A549 (cell line): ENCODE measurements around the gene UBE2C. TPM values are rescaled to one million over a fixed set of nuclear protein-coding genes. Genes with fewer than 3 reads are reported as not detected.

Experiments
- ATAC-seq, 2 experiments: fragments of 200-7000 bp in 1 of 2; fragments of >200 bp in 1 of 2; cut with Nextera tagmentation in 1 of 2; cut with Tn5 transposase in 1 of 2; 3 replicates each; pipeline versions ENCODE4 v1.8.0 to v1.9.1; 2018 to 2020; ENCODE audit warnings: mild to moderate bottlenecking in 1 of 2, moderate library complexity in 1 of 2
- CTCF ChIA-PET: fragments of 300-600 bp; sonication (Branson Sonifier 250); formaldehyde crosslinking; extraction: SDS; loops from one replicate; lab custom pipeline; 2021; ENCODE audit warnings: antibody characterized with exemption, inconsistent platforms; lab: Yijun Ruan, JAX
- POLR2A ChIA-PET: fragments of 350-600 bp; formaldehyde crosslinking; extraction: SDS; loops from one replicate; lab custom pipeline; 2021; ENCODE audit warnings: antibody characterized with exemption, inconsistent platforms; lab: Yijun Ruan, JAX
- DNase-seq, 2 experiments: peaks; one replicate each; pipeline versions ENCODE4 v3.0.0 to v3.0.0-alpha.2; 2011 to 2016; ENCODE audit warnings: low read depth in 1 of 2, low spot score in 1 of 2
- FAIRE-seq: peaks from 2 replicates; lab custom pipeline; 2011; peaks lifted over from hg19 to GRCh38; lab: Jason Lieb, UNC
- H3K27ac ChIP-seq, 2 experiments: fragments of >200 bp; sonication (Bioruptor Twin); formaldehyde crosslinking; 3 replicates each; pipeline ENCODE4 v1.5.1; 2016 to 2017
- H3K4me1 ChIP-seq: fragments of >200 bp; sonication (Bioruptor Twin); formaldehyde crosslinking; 3 replicates; pipeline ENCODE4 v1.6.1; 2016
- H3K4me2 ChIP-seq: fragments of >200 bp; sonication (Bioruptor Twin); formaldehyde crosslinking; 3 replicates; pipeline ENCODE4 v1.6.1; 2016
- H3K4me3 ChIP-seq: fragments of >200 bp; sonication (Bioruptor Twin); formaldehyde crosslinking; 3 replicates; pipeline ENCODE4 v1.5.1; 2016
- H3K9me3 ChIP-seq: fragments of >200 bp; sonication (Bioruptor Twin); formaldehyde crosslinking; 3 replicates; pipeline ENCODE4 v1.6.1; 2016
- BHLHE40 ChIP-seq: IDR thresholded peaks from 2 replicates; pipeline ENCODE4 v1.6.1; 2012; ENCODE audit warnings: low read depth, low read length, inconsistent platforms
- CEBPB ChIP-seq, 2 experiments: fragments of >200 bp in 1 of 2; sonication (Bioruptor Twin) in 1 of 2; formaldehyde crosslinking in 1 of 2; IDR thresholded peaks; 2 replicates each; pipeline ENCODE4 v1.6.1; 2012 to 2016
- EHF ChIP-seq: fragments of 250-450 bp; sonication (Bioruptor Pico); IDR thresholded peaks from 2 replicates; pipeline ENCODE4 v1.5.0; 2020; ENCODE audit warnings: mild to moderate bottlenecking
- EP300 ChIP-seq, 2 experiments: fragments of >200 bp; sonication (Bioruptor Twin); formaldehyde crosslinking; IDR thresholded peaks; 2 replicates in 1 of 2; 3 replicates in 1 of 2; pipeline ENCODE4 v1.6.1; 2016 to 2017
- ESRRA ChIP-seq: fragments of 150-350 bp; IDR thresholded peaks from 2 replicates; pipeline ENCODE4 v1.6.1; 2014; ENCODE audit warnings: mild to moderate bottlenecking, low read length, borderline replicate concordance
- GATA3 ChIP-seq: IDR thresholded peaks from 2 replicates; pipeline ENCODE4 v1.6.1; 2012; ENCODE audit warnings: borderline replicate concordance
- HDAC2 ChIP-seq: fragments of 200-600 bp; sonication (generic); IDR thresholded peaks from 2 replicates; pipeline ENCODE4 v1.6.1; 2016
- JUN ChIP-seq, 2 experiments: fragments of >200 bp; sonication (Bioruptor Twin); formaldehyde crosslinking; IDR thresholded peaks; 2 replicates in 1 of 2; 3 replicates in 1 of 2; pipeline ENCODE4 v1.6.1; 2016 to 2017
- KDM1A ChIP-seq: fragments of 200-600 bp; sonication (generic); IDR thresholded peaks from 2 replicates; pipeline ENCODE4 v1.6.1; 2016; ENCODE audit warnings: low read depth, mild to moderate bottlenecking
- POLR2AphosphoS2 ChIP-seq: conservative IDR thresholded peaks from 2 replicates; pipeline ENCODE4 v1.6.1; 2012; ENCODE audit warnings: low read length, improper control_type of control experiment, inconsistent platforms
- RAD21 ChIP-seq, 2 experiments: fragments of >200 bp in 1 of 2; sonication (Bioruptor Twin) in 1 of 2; formaldehyde crosslinking in 1 of 2; IDR thresholded peaks in 1 of 2; conservative IDR thresholded peaks in 1 of 2; 2 replicates in 1 of 2; 3 replicates in 1 of 2; pipeline ENCODE4 v1.6.1; 2012 to 2018; ENCODE audit warnings: inconsistent platforms in 1 of 2
- RARB ChIP-seq: fragments of 250-450 bp; sonication (Bioruptor Pico); IDR thresholded peaks from 2 replicates; pipeline ENCODE4 v1.8.0; 2021; ENCODE audit warnings: mild to moderate bottlenecking, moderate library complexity
- SMC3 ChIP-seq: fragments of >200 bp; sonication (Bioruptor Twin); formaldehyde crosslinking; IDR thresholded peaks from 3 replicates; pipeline ENCODE4 v1.6.1; 2018; ENCODE audit warnings: inconsistent platforms
- TP53 ChIP-seq: fragments of 250-450 bp; sonication (Bioruptor Pico); IDR thresholded peaks from 2 replicates; pipeline ENCODE4 v1.5.0; 2021; ENCODE audit warnings: mild to moderate bottlenecking, moderate library complexity
- ZSCAN20 ChIP-seq: fragments of 250-450 bp; sonication (Bioruptor Pico); IDR thresholded peaks from 2 replicates; pipeline ENCODE4 v1.8.0; 2022; ENCODE audit warnings: mild to moderate bottlenecking, moderate library complexity
- WGBS: methylation state at CpG from one replicate; pipeline ENCODE4 v1.1.6; 2017; ENCODE audit errors: missing lambda C conversion rate; 5-methylcytosine and 5-hydroxymethylcytosine counted together
- polyA plus RNA-seq, 4 experiments: library from polyadenylated mRNA; depleted of rRNA in 3 of 4; stranded (reverse); fragments of >200 nt; fragmentation: RNase III in 1 of 4; extraction: RNeasy Plus Mini Kit Qiagen cat#74134 plus additional on column Dnase treatment in 1 of 4; gene quantifications; 2 replicates in 3 of 4; 3 replicates in 1 of 4; pipeline ENCODE4 v1.2.3, GENCODE V29; 2011 to 2017
- small RNA-seq, 6 experiments: library from RNA; depleted of rRNA; stranded (forward); fragments of <200 nt; gene quantifications; one replicate each; pipeline ENCODE3, GENCODE V24; 2012
- TF ChIP-seq, protein P1 (sequence below): fragments of 250-450 bp; sonication (Bioruptor Pico); IDR thresholded peaks from 2 replicates; pipeline ENCODE4 v1.5.0; 2021; ENCODE audit warnings: mild to moderate bottlenecking, moderate library complexity, borderline replicate concordance
- TF ChIP-seq, protein P2 (sequence below): IDR thresholded peaks from 2 replicates; pipeline ENCODE4 v1.6.1; 2012

The UBE2C gene
- polyA plus RNA-seq, 2 of the 4 experiments (the other 2 are of a cell fraction): 123 to 189 TPM

DNA sequence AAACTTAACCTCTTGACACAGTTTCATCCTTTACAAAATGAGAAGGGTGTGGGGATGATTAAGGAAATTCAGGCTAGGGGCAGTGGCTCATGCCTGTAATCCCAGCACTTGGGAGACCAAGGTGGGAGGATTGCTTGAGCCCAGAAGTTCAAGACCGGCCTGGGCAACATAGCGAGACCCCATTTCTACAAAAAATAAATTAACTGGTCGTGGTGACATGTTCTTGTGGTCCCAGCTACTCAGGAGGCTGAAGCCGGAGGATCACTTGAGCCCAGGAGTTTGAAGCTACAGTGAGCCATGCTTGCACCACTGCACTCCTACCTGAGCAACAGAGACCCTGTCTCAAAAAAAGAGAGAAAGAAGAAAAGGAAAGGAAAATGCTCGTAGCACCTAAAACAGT, 54.0 kb downstream of the UBE2C start:
- CTCF ChIA-PET: interaction anchor here (2.7 kb wide), 1 partner anchor 10 kb away, joined by 9 read pairs; no protein-coding TSS in a partner anchor
- ATAC-seq: no peak

More for the DNA sequence above, 54.0 kb downstream of the UBE2C start:
- POLR2A ChIA-PET: no interaction called here
- FAIRE-seq (no peak), DNase-seq (no peak)
- H3K27ac ChIP-seq: no peak overlapping the region
- no peak overlapping the region for H3K4me3 ChIP-seq
- TF ChIP-seq, protein P1, sequence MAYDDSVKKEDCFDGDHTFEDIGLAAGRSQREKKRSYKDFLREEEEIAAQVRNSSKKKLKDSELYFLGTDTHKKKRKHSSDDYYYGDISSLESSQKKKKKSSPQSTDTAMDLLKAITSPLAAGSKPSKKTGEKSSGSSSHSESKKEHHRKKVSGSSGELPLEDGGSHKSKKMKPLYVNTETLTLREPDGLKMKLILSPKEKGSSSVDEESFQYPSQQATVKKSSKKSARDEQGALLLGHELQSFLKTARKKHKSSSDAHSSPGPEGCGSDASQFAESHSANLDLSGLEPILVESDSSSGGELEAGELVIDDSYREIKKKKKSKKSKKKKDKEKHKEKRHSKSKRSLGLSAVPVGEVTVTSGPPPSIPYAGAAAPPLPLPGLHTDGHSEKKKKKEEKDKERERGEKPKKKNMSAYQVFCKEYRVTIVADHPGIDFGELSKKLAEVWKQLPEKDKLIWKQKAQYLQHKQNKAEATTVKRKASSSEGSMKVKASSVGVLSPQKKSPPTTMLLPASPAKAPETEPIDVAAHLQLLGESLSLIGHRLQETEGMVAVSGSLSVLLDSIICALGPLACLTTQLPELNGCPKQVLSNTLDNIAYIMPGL (CRISPR knock-in tag): no peak
- TF ChIP-seq RAD21 (conservative IDR thresholded peaks at IDR 0.05 in 1 of 2, IDR thresholded peaks at IDR 0.05 in 1 of 2) (no peak), SMC3 (no peak), KDM1A (no peak), RARB (CRISPR knock-in tag) (no peak), HDAC2 (no peak), CEBPB (IDR thresholded peaks at IDR 0.05) (no peak), ESRRA (no peak), JUN (IDR thresholded peaks at IDR 0.05) (no peak), POLR2AphosphoS2 (no peak), TP53 (CRISPR knock-in tag) (no peak), EP300 (IDR thresholded peaks at IDR 0.05) (no peak), EHF (no peak), GATA3 (no peak), BHLHE40 (no peak), ZSCAN20 (CRISPR knock-in tag) (no peak)
- TF ChIP-seq, protein P2, sequence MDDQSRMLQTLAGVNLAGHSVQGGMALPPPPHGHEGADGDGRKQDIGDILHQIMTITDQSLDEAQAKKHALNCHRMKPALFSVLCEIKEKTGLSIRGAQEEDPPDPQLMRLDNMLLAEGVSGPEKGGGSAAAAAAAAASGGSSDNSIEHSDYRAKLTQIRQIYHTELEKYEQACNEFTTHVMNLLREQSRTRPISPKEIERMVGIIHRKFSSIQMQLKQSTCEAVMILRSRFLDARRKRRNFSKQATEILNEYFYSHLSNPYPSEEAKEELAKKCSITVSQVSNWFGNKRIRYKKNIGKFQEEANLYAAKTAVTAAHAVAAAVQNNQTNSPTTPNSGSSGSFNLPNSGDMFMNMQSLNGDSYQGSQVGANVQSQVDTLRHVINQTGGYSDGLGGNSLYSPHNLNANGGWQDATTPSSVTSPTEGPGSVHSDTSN: no peak
- H3K9me3 ChIP-seq: no peaks in the 10 kb centered on the region
- WGBS: 77% methylated on average over 5 of the region's 5 CpGs
- no peak overlapping the region for H3K4me2 ChIP-seq
- H3K4me1 ChIP-seq: 0 out of 3 replicates have a peak, but pooled peaks cover 5% of the 10 kb centered on the region

Small RNAs within 50 kb of the gene (small RNA-seq; reads per million reads assigned to genes)
- 0 to 16.4 (median 0.95) reads per million in 6 experiments for gene RNU6ATAC38P

Other genes with a start within 250 kb of the UBE2C start
- not detected in 2 replicates for gene WFDC8, start 233.4 kb upstream of the UBE2C start, polyA plus RNA-seq (2011; rRNA removed)
- not detected in 3 replicates for gene WFDC8, start 233.4 kb upstream of the UBE2C start, polyA plus RNA-seq (2017; fragmentation: RNase III; extraction: RNeasy Plus Mini Kit Qiagen cat#74134 plus additional on column Dnase treatment)
- gene WFDC10A, start 182.9 kb upstream of the UBE2C start, polyA plus RNA-seq (2011; rRNA removed): not detected in 2 replicates
- not detected in 3 replicates for gene WFDC10A, start 182.9 kb upstream of the UBE2C start, polyA plus RNA-seq (2017; fragmentation: RNase III; extraction: RNeasy Plus Mini Kit Qiagen cat#74134 plus additional on column Dnase treatment)
- gene WFDC9, start 181.4 kb upstream of the UBE2C start, polyA plus RNA-seq (2011; rRNA removed): not detected in 2 replicates
- gene WFDC9, start 181.4 kb upstream of the UBE2C start, polyA plus RNA-seq (2017; fragmentation: RNase III; extraction: RNeasy Plus Mini Kit Qiagen cat#74134 plus additional on column Dnase treatment): not detected in 3 replicates
- not detected in 2 replicates for gene WFDC11, start 142.4 kb upstream of the UBE2C start, polyA plus RNA-seq (2011; rRNA removed)
- not detected in 3 replicates for gene WFDC11, start 142.4 kb upstream of the UBE2C start, polyA plus RNA-seq (2017; fragmentation: RNase III; extraction: RNeasy Plus Mini Kit Qiagen cat#74134 plus additional on column Dnase treatment)
- gene WFDC13, start 110.6 kb upstream of the UBE2C start, polyA plus RNA-seq (2011; rRNA removed): not detected in 2 replicates
- not detected in 3 replicates for gene WFDC13, start 110.6 kb upstream of the UBE2C start, polyA plus RNA-seq (2017; fragmentation: RNase III; extraction: RNeasy Plus Mini Kit Qiagen cat#74134 plus additional on column Dnase treatment)
- not detected in 2 replicates for gene WFDC10B, start 107.6 kb upstream of the UBE2C start, polyA plus RNA-seq (2011; rRNA removed)
- not detected in 3 replicates for gene WFDC10B, start 107.6 kb upstream of the UBE2C start, polyA plus RNA-seq (2017; fragmentation: RNase III; extraction: RNeasy Plus Mini Kit Qiagen cat#74134 plus additional on column Dnase treatment)
- not detected in 2 replicates for gene SPINT4, start 90.3 kb upstream of the UBE2C start, polyA plus RNA-seq (2011; rRNA removed)
- not detected in 3 replicates for gene SPINT4, start 90.3 kb upstream of the UBE2C start, polyA plus RNA-seq (2017; fragmentation: RNase III; extraction: RNeasy Plus Mini Kit Qiagen cat#74134 plus additional on column Dnase treatment)
- 0.34 TPM in 1 of 2 replicates, not detected in the other for gene WFDC3, start 20.8 kb upstream of the UBE2C start, polyA plus RNA-seq (2011; rRNA removed)
- not detected in 3 replicates for gene WFDC3, start 20.8 kb upstream of the UBE2C start, polyA plus RNA-seq (2017; fragmentation: RNase III; extraction: RNeasy Plus Mini Kit Qiagen cat#74134 plus additional on column Dnase treatment)
- gene DNTTIP1, start 20.7 kb upstream of the UBE2C start, polyA plus RNA-seq (2011; rRNA removed): 34.1 and 38.3 TPM in 2 replicates
- gene DNTTIP1, start 20.7 kb upstream of the UBE2C start, polyA plus RNA-seq (2017; fragmentation: RNase III; extraction: RNeasy Plus Mini Kit Qiagen cat#74134 plus additional on column Dnase treatment): 24.9 to 26.0 TPM (median 25.3 TPM) in 3 replicates
- 0.23 TPM in 1 of 2 replicates, not detected in the other for gene TNNC2, start 14.7 kb downstream of the UBE2C start, polyA plus RNA-seq (2011; rRNA removed)
- gene TNNC2, start 14.7 kb downstream of the UBE2C start, polyA plus RNA-seq (2017; fragmentation: RNase III; extraction: RNeasy Plus Mini Kit Qiagen cat#74134 plus additional on column Dnase treatment): 0.17 to 0.22 TPM in 2 of 3 replicates, not detected in the other
- 4.0 and 4.1 TPM in 2 replicates for gene SNX21, start 21.2 kb downstream of the UBE2C start, polyA plus RNA-seq (2011; rRNA removed)
- 4.9 to 7.7 TPM (median 7.0 TPM) in 3 replicates for gene SNX21, start 21.2 kb downstream of the UBE2C start, polyA plus RNA-seq (2017; fragmentation: RNase III; extraction: RNeasy Plus Mini Kit Qiagen cat#74134 plus additional on column Dnase treatment)
- 18.5 and 19.8 TPM in 2 replicates for gene ACOT8, start 44.7 kb downstream of the UBE2C start, polyA plus RNA-seq (2011; rRNA removed)
- 12.6 to 14.7 TPM (median 14.0 TPM) in 3 replicates for gene ACOT8, start 44.7 kb downstream of the UBE2C start, polyA plus RNA-seq (2017; fragmentation: RNase III; extraction: RNeasy Plus Mini Kit Qiagen cat#74134 plus additional on column Dnase treatment)
- gene ZSWIM3, start 45.0 kb downstream of the UBE2C start, polyA plus RNA-seq (2011; rRNA removed): 1.3 and 1.9 TPM in 2 replicates
- gene ZSWIM3, start 45.0 kb downstream of the UBE2C start, polyA plus RNA-seq (2017; fragmentation: RNase III; extraction: RNeasy Plus Mini Kit Qiagen cat#74134 plus additional on column Dnase treatment): 1.0 to 1.1 TPM (median 1.1 TPM) in 3 replicates
- gene ZSWIM1, start 68.6 kb downstream of the UBE2C start, polyA plus RNA-seq (2011; rRNA removed): 4.7 and 7.6 TPM in 2 replicates
- gene ZSWIM1, start 68.6 kb downstream of the UBE2C start, polyA plus RNA-seq (2017; fragmentation: RNase III; extraction: RNeasy Plus Mini Kit Qiagen cat#74134 plus additional on column Dnase treatment): 5.8 to 6.6 TPM (median 6.1 TPM) in 3 replicates
- gene SPATA25, start 75.0 kb downstream of the UBE2C start, polyA plus RNA-seq (2011; rRNA removed): 0.31 and 0.54 TPM in 2 replicates
- 0.59 to 1.3 TPM (median 0.77 TPM) in 3 replicates for gene SPATA25, start 75.0 kb downstream of the UBE2C start, polyA plus RNA-seq (2017; fragmentation: RNase III; extraction: RNeasy Plus Mini Kit Qiagen cat#74134 plus additional on column Dnase treatment)
- gene NEURL2, start 78.6 kb downstream of the UBE2C start, polyA plus RNA-seq (2011; rRNA removed): 0.56 and 0.57 TPM in 2 replicates
- gene NEURL2, start 78.6 kb downstream of the UBE2C start, polyA plus RNA-seq (2017; fragmentation: RNase III; extraction: RNeasy Plus Mini Kit Qiagen cat#74134 plus additional on column Dnase treatment): 1.4 to 1.6 TPM (median 1.4 TPM) in 3 replicates
- gene CTSA, start 78.7 kb downstream of the UBE2C start, polyA plus RNA-seq (2011; rRNA removed): 53.1 and 61.2 TPM in 2 replicates
- 76.4 to 95.6 TPM (median 93.2 TPM) in 3 replicates for gene CTSA, start 78.7 kb downstream of the UBE2C start, polyA plus RNA-seq (2017; fragmentation: RNase III; extraction: RNeasy Plus Mini Kit Qiagen cat#74134 plus additional on column Dnase treatment)
- 2.7 and 4.5 TPM in 2 replicates for gene PLTP, start 99.5 kb downstream of the UBE2C start, polyA plus RNA-seq (2011; rRNA removed)
- 0.97 to 1.6 TPM (median 1.5 TPM) in 3 replicates for gene PLTP, start 99.5 kb downstream of the UBE2C start, polyA plus RNA-seq (2017; fragmentation: RNase III; extraction: RNeasy Plus Mini Kit Qiagen cat#74134 plus additional on column Dnase treatment)
- 19.7 and 24.3 TPM in 2 replicates for gene PCIF1, start 122.0 kb downstream of the UBE2C start, polyA plus RNA-seq (2011; rRNA removed)
- 18.7 to 21.6 TPM (median 21.4 TPM) in 3 replicates for gene PCIF1, start 122.0 kb downstream of the UBE2C start, polyA plus RNA-seq (2017; fragmentation: RNase III; extraction: RNeasy Plus Mini Kit Qiagen cat#74134 plus additional on column Dnase treatment)
- gene ZNF335, start 159.6 kb downstream of the UBE2C start, polyA plus RNA-seq (2011; rRNA removed): 7.3 and 8.4 TPM in 2 replicates
- gene ZNF335, start 159.6 kb downstream of the UBE2C start, polyA plus RNA-seq (2017; fragmentation: RNase III; extraction: RNeasy Plus Mini Kit Qiagen cat#74134 plus additional on column Dnase treatment): 9.1 to 10.3 TPM (median 9.3 TPM) in 3 replicates
- 0.09 and 0.12 TPM in 2 replicates for gene MMP9, start 196.3 kb downstream of the UBE2C start, polyA plus RNA-seq (2011; rRNA removed)
- gene MMP9, start 196.3 kb downstream of the UBE2C start, polyA plus RNA-seq (2017; fragmentation: RNase III; extraction: RNeasy Plus Mini Kit Qiagen cat#74134 plus additional on column Dnase treatment): 0.06 to 0.34 TPM (median 0.24 TPM) in 3 replicates
- 3.0 and 3.5 TPM in 2 replicates for gene SLC12A5, start 216.6 kb downstream of the UBE2C start, polyA plus RNA-seq (2011; rRNA removed)
- gene SLC12A5, start 216.6 kb downstream of the UBE2C start, polyA plus RNA-seq (2017; fragmentation: RNase III; extraction: RNeasy Plus Mini Kit Qiagen cat#74134 plus additional on column Dnase treatment): 10.8 to 11.7 TPM (median 11.5 TPM) in 3 replicates